Peyer's patch (tissue), 4 donors: ENCODE data around the gene CFAP107. TPM values are rescaled to one million over a fixed set of nuclear protein-coding genes. Genes with fewer than 3 reads are reported as not detected.

ENCODE experiments used
- DNase-seq, 3 donors: peaks; one replicate each; pipeline ENCODE4 v3.0.0-alpha.2; 2017 to 2019
- H3K27ac ChIP-seq, 4 donors: fragments of 200-600 bp; sonication (generic); one replicate each; pipeline ENCODE4 v1.5.1; 2016 to 2019
- H3K27me3 ChIP-seq, 2 donors: fragments of 200-600 bp; sonication (generic); one replicate each; pipeline ENCODE4 v1.5.1; 2019
- H3K36me3 ChIP-seq, 3 donors: fragments of 200-600 bp; sonication (generic); one replicate each; pipeline ENCODE4 v1.5.1; 2016 to 2019
- H3K4me1 ChIP-seq, 4 donors: fragments of 200-600 bp; sonication (generic); one replicate each; pipeline ENCODE4 v1.5.1; 2016 to 2019
- H3K4me3 ChIP-seq, 4 donors: fragments of 200-600 bp; sonication (generic); 1 replicate in 3 of 4; 2 replicates in 1 of 4; pipeline ENCODE4 v1.5.1; 2016 to 2019; ENCODE audit warnings: mild to moderate bottlenecking in 1 of 4
- H3K9me3 ChIP-seq, 4 donors: fragments of 200-600 bp; sonication (generic); one replicate each; pipeline ENCODE4 v1.5.1; 2016 to 2019; ENCODE audit warnings: mild to moderate bottlenecking in 1 of 4
- POLR2A ChIP-seq, 2 donors: fragments of 450-650 bp; IDR thresholded peaks; one replicate each; pipeline ENCODE4 v1.5.1; 2017; ENCODE audit warnings: antibody characterized with exemption in 2 of 2, mild to moderate bottlenecking in 2 of 2, moderate library complexity in 2 of 2
- total RNA-seq, 4 donors: library from RNA; depleted of rRNA; stranded (reverse); fragments of >200 nt; gene quantifications; one replicate each; pipeline ENCODE4 v1.1.0, GENCODE V29; 2016
- TF ChIP-seq, protein P1 (sequence below), 6 experiments: fragments of 450-650 bp in 4 of 6; fragments of 200-600 bp in 2 of 6; sonication (generic) in 1 of 6; IDR thresholded peaks; one replicate each; pipeline ENCODE4 v1.5.1; 2017 to 2019; ENCODE audit warnings: antibody characterized with exemption in 6 of 6, mild to moderate bottlenecking in 3 of 6, moderate library complexity in 1 of 6

Gene CFAP107, protein sequence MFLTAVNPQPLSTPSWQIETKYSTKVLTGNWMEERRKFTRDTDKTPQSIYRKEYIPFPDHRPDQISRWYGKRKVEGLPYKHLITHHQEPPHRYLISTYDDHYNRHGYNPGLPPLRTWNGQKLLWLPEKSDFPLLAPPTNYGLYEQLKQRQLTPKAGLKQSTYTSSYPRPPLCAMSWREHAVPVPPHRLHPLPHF
- not detected for total RNA-seq

DNA sequence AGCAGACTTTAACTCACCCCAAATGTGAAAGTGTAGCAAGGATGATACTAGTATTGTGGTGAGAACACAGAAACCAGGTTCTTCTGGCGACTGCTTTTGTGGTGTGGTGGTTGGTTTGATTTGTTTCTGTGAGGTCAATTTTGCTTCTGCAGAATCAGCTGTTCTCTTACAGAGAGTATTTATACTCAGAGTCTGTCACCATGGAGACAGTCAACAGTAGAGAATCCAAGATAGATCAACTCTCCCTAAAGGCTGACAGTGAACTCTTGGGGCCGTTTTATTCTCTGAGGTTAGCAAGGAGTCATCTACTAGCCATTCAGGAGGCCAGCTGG lies at the start of gene CFAP107:
CFAP107 (plus strand) TSS at position 209 of the 332 bp plus-strand sequence. CDS start 231 bp downstream, outside the sequence.
- no peak for DNase-seq
- Histone ChIP-seq H3K27me3 (no peaks in the 10 kb centered on the region), H3K36me3 (no peaks in the 10 kb centered on the region), H3K9me3 (peaks cover 0 to 15% (median 2%) of the 10 kb centered on the region in 4 donors), H3K27ac (no peak within 1 kb of the TSS), H3K4me1 (no peaks in the 10 kb centered on the region), H3K4me3 (no peak within 1 kb of the TSS)
- TF ChIP-seq, protein P1, sequence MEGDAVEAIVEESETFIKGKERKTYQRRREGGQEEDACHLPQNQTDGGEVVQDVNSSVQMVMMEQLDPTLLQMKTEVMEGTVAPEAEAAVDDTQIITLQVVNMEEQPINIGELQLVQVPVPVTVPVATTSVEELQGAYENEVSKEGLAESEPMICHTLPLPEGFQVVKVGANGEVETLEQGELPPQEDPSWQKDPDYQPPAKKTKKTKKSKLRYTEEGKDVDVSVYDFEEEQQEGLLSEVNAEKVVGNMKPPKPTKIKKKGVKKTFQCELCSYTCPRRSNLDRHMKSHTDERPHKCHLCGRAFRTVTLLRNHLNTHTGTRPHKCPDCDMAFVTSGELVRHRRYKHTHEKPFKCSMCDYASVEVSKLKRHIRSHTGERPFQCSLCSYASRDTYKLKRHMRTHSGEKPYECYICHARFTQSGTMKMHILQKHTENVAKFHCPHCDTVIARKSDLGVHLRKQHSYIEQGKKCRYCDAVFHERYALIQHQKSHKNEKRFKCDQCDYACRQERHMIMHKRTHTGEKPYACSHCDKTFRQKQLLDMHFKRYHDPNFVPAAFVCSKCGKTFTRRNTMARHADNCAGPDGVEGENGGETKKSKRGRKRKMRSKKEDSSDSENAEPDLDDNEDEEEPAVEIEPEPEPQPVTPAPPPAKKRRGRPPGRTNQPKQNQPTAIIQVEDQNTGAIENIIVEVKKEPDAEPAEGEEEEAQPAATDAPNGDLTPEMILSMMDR (IDR thresholded peaks at IDR 0.05) = no peak
- TF ChIP-seq POLR2A (IDR thresholded peaks at IDR 0.05) = no peak

DNA sequence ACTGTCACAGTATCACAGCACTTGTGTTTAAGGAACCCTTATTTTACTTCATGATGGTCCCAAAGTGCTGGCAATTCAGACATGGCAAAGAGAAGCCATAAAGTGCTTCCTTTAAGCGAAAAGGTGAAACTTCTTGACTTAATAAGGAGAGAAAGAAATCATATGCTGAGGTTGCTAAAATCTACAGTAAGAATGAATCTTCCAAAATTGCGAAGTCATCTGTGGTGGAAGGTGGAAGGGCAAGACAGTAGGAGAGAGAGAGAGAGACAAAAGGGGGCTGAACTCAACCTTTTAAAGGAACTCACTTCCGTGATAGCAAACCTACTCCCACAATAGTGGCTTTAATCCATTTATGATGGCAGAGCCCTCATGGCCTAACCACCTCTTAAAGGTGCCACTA lies 49.3 kb upstream of the CFAP107 start:
- no peaks in the 10 kb centered on the region for H3K9me3 ChIP-seq
- TF ChIP-seq POLR2A (IDR thresholded peaks at IDR 0.05) = no peak
- TF ChIP-seq, protein P1 (IDR thresholded peaks at IDR 0.05) = no peak

DNA sequence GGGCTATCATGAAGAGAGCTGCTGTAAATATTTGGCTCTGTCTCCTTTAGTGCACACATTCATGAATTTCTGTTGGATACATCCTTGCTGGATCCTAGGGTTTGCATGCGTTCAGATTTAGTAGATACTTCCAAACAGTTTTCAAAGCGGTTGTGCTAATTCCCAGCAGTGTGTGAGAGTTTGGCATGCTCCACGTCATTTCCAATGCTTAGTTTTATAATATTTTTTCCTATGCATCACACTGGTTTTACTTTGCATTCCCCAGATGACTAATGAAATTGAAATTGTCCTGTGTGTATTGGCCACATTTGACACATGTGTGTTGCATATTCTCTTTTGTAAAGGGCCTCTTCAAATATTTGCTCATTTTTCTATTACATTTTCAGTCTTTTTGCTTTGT lies 48.6 kb upstream of the CFAP107 start:
- Histone ChIP-seq H3K27me3 (no peaks in the 10 kb centered on the region), H3K27ac (no peak overlapping the region), H3K4me3 (no peak overlapping the region), H3K36me3 (no peaks in the 10 kb centered on the region), H3K4me1 (no peaks in the 10 kb centered on the region), H3K9me3 (no peaks in the 10 kb centered on the region)
- no peak for DNase-seq
- TF ChIP-seq, protein P1 (IDR thresholded peaks at IDR 0.05) = no peak

More for the DNA sequence above, 49.3 kb upstream of the CFAP107 start:
- Histone ChIP-seq H3K36me3 (no peaks in the 10 kb centered on the region), H3K4me1 (no peaks in the 10 kb centered on the region), H3K27ac (no peak overlapping the region), H3K4me3 (no peak overlapping the region), H3K27me3 (no peaks in the 10 kb centered on the region)
- no peak for DNase-seq

DNA sequence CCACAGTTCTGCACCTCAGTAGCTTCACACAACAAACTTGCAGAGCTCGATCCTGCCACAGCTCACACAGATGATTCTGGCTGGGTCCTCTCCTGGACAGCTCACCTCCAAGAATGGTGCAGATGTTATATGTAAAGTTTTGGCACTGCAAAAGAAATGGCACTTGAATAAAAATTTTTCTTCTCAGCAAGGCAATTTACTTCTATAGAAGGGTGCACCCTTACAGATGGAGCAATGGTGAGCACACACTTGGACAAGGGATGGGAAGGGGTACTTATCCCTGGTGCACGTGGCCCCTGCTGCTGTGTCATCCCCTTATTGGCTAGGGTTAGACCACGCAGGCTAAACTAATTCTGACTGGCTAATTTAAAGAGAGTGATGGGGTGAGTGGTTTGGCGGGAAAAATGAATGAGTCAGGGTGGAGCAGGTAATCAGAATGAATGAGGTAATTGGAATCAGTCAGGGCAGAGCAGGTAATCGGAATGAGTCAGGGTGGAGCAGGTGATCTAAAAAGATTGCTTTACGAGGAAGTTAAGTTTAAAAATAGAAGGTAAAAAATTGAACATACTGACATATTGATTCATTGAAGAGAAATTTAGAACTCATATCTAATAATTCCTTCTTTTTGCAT lies 42.1 kb upstream of the CFAP107 start:
- Histone ChIP-seq H3K36me3 (no peaks in the 10 kb centered on the region), H3K27me3 (no peaks in the 10 kb centered on the region), H3K9me3 (peaks cover 0 to 6% (median 0%) of the 10 kb centered on the region in 4 donors), H3K4me1 (no peaks in the 10 kb centered on the region), H3K4me3 (no peak overlapping the region), H3K27ac (no peak overlapping the region)
- no peak for TF ChIP-seq POLR2A (IDR thresholded peaks at IDR 0.05)
- TF ChIP-seq, protein P1 (IDR thresholded peaks at IDR 0.05) = no peak
- DNase-seq = no peak

DNA sequence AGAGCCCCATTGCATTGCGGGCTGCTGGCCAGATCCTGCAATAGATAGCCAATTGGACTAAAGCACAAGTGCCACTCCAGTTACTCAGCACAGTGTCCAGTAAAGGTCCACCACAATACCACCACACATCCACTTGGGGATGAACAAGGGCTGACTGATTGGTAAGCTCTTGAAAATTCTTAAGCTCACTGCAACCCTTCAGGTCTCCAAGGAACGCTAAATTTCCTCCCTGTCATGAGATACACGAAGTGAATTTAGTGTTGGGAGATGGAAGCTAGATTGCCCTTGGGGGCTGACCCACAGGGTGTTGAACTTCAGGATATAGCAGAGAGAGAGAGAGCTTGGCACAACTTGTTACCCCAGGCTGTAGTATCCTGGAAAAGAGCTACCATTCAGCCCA lies 39.9 kb upstream of the CFAP107 start:
- Histone ChIP-seq H3K9me3 (peaks cover 0 to 6% (median 0%) of the 10 kb centered on the region in 4 donors), H3K36me3 (no peaks in the 10 kb centered on the region), H3K4me3 (no peak overlapping the region), H3K27me3 (no peaks in the 10 kb centered on the region), H3K4me1 (no peaks in the 10 kb centered on the region), H3K27ac (no peak overlapping the region)
- DNase-seq = no peak
- no peak for TF ChIP-seq POLR2A (IDR thresholded peaks at IDR 0.05)
- TF ChIP-seq, protein P1 (IDR thresholded peaks at IDR 0.05) = no peak
